ENCODE results near the gene PHLDB2.

The PHLDB2 gene

DNA sequence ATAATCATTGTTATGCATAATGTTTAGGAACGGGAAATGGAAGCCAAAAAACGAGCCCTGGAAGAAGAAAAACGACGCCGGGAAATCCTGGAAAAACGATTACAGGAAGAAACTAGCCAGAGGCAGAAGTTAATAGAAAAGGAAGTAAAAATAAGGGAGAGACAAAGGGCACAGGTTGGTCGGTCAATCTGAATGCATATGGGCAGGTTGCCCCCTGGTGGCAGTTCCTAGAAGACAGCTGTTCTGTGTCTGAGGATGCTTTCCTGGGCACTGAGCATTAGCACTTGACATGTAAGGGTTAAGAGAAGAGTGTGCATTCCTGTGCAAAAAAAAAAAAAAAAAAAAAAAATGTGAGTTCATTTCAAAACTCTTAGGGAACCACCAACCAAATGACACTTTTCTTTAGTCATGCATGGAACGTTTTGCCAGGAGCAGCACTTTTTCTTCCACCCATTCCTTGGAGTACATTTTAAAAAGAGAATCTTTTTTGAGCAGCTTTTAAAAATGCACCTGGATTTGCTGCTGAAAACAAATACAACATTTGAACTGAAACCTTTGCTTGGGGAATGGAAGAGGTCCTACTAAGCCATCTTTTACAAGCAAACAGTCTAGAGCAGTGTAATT is 108.7 kb downstream of the PHLDB2 start:
- peak; percentile 84 for DNase-seq

DNA sequence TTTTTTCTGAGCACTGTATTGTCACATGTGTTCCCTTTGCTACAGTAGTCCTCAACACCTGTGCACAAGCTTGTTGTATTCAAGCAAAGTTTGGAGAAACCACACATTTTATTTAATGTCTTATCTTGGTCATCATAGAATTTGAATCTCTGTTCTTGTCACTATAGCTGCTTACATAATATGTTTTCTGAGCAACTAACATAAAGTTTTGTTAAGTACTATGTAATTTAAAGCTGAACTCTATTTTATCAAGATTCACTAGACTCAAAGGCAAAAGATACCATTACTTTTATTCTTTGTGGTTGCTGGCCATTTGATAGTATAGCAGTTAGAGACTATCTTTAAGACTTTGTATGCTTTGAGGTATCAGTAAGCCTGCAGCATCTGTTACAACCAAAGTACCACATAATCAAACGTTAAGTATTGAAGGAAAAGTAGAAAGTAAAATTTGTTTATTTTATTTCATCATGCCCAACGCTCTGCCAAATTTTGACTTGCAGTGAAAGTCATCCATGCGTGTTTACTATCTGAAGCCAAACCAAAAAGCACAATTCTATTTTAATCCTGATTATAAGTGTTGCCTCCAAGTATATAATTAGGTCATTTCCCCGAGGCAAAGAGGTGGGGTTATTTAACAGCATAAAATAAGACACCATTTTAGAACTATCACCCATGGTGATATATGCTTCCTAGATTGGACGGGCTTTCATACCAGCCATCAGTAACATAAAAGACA is 109.4 kb downstream of the PHLDB2 start:
- DNase-seq, result no peak

DNA sequence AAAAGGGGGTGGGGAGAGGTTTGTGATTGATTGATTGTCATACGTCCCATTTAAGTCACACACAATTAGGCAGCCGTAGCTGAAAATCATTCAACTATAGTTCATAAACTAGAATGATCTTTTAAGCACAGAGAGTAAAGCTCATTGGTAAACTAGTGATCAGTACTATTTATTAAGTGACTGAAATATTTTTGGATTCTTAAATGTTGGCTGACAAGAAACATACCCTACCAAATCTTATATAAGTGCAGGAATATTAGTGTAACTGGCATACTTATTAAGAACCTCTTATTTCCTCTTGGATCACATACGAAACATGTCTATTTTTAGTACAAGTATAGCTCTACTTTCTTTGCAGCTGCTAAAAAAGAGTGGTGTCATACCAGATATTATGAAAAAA is 111.3 kb downstream of the PHLDB2 start:
- no peak for DNase-seq

DNA sequence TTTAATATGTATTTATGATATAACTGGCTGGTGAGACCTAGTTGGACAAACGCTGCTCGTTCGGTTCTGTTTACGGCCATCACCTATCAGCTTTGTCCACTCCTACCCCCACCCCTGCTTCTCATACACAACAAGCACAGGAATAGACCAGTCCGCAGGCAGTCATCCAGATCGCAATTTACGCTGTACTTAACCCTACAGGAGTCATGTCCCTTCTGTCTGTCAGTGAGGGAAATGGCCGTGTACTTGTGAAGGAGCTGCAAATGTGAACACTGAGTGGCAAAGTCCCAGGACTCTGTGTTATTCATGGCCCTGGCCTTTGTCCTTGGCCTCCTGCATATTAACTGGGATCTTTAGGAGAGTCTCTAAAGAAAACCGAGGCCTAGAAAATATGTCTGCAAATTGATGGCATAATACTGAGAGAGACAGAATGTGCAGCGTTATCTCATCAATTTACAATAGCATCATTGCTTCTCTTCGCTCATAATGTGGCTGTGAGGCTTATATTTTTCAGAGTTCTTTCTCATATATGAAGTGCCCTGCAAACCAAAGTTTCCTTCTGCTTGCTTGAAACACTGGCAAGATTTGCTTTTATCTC is 112.6 kb downstream of the PHLDB2 start:
- DNase-seq, result no peak

DNA sequence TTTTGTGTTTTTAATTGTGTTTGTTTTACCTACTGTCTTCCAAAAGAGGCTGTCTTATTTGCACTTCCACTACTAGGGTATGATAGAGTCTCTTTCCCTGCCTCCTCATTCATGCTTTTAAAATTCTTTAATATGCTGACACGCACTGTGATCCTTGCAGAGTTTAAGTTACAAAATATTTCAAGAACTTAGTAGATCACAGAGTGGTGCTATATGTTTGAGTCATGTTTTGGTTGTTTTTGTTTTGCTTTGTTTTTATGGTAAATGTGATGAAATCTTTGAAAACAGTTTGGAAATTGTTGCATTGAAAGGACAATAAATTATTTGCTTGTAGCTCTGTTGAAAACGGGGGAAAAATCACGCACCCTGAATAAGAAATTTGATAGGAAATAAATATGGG is 113.8 kb downstream of the PHLDB2 start:
- DNase-seq, result no peak

DNA sequence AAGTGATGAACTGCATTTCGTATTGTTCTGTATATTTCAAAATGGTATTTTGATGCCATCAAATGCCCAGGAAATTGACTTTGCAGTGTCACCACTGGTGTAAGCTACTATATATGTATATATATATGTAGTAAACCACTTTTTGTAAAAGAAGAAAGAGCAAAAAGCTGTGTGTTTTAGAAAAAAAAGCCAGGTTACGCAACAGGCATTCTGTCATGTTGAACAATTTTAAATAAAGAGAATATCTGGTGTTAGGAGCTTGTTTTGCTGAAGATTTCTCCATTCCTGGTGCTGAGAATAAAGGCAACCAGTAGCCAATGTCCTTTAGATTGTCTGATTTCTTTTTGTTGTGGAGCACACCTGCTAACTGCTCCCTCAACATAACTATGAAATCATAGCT is 116.1 kb downstream of the PHLDB2 start:
- no peak for DNase-seq

DNA sequence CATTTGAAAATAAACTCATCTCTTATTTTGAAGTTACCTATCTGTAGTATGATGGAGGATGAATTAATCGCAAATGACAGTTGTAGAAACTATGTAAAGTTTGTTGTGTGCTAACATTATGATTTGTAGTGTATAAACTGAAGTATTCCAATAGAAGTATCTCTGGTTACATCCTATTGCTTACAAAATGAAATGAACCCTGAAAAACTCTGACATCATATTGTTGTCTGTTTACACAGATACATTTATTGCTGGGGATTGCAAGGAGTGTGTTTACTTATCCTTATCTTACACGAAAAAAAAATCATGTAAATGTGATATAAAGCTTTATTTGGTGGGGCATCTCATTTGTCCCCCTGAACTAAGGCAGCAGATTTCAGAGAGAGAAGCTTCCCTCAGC is 117.2 kb downstream of the PHLDB2 start:
- DNase-seq, result no peak

DNA sequence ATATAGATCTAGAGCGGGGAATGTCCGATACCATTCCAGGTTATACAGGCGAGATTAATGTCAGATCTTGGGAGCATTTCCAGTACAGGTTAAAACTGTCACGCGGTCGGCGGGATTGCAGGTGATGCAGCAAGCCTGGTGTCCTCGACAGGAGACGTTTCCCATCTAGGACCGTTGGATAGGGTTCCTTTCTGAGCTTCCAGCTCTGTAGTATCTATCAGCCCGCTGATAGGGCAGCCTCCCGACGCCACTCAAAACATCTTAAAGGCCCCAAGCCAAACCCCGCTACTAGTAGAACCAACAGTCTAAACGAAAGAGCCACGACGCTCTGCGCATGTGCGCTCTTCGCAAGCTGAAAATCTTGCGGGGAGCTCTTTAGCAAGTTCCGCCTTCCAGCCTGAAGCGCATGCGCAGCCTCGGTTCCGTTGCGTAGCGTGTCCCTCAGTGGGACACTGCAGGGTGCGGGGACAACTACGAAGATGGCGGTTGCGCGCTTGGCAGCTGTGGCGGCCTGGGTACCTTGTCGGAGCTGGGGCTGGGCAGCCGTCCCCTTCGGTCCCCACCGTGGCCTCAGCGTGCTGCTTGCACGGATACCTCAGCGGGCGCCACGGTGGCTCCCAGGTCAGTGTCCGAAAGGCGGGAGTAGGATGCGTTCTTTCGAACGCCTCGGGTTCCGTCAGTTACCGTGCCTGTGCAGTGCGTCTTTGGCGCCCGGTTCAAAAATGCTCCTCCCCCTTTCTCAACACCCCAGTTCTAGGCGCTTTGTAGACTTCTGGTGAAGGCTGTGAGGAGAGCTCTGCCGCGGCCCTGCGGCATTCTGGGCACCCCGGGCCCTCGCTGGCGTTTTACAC is 119.7 kb downstream of the PHLDB2 start, which contains the start of gene ABHD10:
ABHD10 (plus strand) TSS at position 444 of the 851 bp plus-strand sequence; CDS start at position 480, 36 bp downstream.
- DNase-seq, result peak; percentile 97

DNA sequence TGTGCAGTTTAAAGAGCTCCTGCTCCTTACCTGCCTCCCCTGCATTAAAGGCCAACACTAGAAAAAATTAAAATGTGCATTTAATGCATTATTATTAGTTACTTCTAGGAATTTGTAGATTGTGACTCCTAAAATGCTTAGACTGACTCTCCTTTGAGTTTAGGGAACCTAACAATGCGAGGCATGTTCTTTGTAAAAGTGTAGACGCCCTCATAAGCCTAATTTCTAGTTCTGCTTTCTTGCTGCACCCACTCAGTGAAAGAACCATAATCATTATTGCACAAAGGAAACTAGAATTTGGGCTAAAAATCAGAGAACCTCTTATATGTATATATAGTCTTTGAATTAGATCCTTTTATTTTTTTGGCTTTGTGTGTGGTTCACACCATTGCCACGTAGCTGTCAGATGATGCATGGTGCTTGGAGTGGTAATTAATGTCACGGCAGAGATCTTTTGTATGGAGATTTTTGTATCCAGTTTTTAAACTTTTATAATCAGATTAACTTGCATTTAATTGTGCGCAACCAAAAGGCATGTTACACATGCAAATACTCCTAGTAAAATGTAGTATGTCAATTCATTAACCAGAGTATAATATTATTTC is 120.5 kb downstream of the PHLDB2 start:
- DNase-seq, result no peak

DNA sequence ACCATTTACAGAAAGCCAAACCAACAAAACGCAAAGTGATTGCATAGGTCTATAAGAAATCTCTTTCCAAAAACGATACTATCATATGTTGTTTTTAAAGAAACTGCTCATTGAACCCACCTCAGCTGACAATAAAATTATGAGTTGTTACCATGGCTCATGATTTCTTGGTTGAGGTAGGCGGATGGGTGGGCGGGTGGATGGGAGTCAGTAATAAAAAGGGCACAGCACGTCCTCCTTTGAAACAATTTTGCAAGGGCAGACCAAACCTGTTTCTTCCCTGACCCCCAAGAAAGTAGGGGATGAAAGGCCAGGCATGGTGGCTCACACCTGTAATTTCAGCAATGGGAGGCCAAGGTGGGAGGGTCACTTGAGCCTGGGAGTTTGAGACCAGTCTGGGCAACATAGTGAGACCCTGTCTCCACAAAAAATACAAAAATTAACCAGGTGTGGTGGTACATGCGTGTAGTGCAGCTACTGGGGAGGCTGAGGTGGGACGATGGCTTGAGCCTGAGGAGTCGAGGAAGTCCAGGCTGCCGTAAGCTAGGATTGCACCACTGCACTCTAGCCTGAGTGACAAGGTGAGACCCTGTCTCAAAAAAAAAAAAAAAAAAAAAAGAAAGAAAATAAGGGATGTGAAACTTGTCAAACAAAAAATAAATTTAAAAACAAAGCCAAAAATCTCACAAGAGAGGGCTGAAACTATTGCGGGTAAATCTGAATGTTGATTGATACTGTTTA is 121.8 kb downstream of the PHLDB2 start:
- no peak for DNase-seq

DNA sequence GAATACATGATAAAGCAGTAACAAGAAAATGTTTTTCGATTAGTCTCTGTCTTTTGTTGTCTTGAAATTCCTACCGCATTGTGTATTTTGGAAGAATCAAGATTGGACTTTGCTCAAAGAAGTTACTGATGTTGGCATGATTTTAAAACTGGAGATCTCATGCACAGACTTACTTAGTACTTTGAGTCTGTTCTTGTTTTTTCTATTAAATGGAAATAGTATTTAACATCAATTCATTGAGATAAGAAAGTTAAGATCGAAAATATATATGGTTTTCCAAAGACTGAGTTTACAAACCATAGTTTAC is 122.3 kb downstream of the PHLDB2 start:
- no peak for DNase-seq

DNA sequence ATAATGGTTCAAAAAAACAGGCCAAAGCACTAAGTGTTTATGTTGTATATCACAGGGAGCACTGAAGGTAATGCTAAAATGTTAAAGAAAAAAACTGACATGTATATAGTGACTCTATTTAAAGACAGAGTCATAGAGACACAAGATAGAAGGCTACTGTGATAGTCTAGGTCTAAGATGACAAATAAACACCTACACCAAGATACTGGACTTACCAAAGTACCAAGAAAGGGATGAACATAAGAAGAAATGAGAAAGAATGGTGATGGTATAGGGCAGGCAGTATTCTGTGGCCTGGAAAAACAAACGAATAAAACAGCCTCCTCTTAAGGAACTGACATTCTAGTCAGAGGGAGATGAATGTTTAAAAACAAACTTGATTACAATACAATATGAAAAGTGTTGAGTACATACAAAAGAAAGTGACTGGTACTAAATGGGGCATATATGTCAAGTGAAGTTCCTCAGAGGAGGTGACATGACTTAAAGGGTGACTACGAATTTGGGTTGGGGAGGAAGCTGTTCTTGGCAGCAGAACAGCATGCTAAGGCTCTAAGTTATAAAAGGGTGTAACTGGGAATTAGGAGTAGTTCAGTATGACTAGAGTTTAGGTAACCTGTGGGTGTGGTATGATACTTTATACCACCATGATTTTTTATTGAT is 125.7 kb downstream of the PHLDB2 start:
- no peak for DNase-seq

DNA sequence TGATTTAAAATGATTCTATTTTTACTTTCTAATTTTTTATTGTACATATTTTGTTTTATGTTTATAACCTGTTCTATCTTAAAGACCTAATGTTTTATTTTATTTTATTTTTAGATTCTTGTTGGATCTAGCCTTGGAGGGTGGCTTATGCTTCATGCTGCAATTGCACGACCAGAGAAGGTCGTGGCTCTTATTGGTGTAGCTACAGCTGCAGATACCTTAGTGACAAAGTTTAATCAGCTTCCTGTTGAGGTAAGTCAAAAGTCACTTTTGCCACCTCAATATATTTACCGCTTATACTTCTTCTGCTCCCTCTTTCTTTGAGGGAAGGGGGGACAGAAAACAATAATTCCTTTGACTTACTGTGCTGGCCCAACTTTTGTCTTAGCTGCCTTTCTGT is 127.7 kb downstream of the PHLDB2 start:
- DNase-seq, result no peak

DNA sequence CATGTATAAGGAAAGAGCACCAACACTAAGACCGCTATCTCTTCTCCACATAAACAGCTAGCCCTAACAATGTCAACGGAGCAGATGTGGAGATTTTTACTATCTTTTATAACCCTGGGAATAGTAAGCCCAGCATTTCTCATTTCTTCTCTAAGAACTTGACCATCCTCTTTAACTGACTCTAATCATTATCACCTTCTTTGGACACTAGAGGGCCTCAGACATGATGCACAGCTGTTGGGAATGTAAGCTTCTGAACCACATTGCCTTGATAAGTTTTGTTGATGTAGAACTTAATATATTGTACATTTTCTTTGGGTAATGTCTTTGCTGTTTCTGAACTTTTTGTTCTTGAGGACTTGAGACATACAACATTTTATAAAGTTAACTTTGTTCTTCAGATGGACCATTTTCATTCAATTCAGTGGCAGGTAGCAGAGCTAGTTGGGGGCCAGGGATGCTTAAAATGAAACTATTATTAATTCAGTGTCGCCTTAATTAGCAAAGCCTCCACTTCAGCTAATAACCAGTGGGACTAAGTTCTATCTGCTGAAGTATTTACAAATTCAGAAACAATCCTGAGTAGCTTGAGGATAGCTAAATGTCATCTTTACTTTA is 130.1 kb downstream of the PHLDB2 start:
- DNase-seq, result no peak

DNA sequence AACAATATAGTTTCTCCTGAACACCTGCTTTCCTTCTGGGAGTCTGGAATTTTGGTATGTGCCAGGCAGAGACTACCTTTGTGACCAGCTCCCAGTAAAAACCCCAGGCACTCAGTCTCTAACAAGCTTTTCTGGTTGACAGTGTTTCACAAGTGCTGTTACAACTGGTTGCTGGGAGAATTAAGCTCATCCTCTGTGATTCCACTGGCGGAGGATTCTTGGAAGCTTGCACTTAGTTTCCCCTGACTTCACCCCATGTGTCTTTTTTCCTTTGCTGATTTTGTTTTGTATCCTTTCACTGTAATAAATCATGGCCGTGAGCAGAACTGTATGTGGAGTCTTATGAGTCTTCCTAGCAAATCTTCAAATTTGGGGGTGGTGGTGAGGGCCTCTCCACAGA is 134.0 kb downstream of the PHLDB2 start:
- DNase-seq, result no peak

DNA sequence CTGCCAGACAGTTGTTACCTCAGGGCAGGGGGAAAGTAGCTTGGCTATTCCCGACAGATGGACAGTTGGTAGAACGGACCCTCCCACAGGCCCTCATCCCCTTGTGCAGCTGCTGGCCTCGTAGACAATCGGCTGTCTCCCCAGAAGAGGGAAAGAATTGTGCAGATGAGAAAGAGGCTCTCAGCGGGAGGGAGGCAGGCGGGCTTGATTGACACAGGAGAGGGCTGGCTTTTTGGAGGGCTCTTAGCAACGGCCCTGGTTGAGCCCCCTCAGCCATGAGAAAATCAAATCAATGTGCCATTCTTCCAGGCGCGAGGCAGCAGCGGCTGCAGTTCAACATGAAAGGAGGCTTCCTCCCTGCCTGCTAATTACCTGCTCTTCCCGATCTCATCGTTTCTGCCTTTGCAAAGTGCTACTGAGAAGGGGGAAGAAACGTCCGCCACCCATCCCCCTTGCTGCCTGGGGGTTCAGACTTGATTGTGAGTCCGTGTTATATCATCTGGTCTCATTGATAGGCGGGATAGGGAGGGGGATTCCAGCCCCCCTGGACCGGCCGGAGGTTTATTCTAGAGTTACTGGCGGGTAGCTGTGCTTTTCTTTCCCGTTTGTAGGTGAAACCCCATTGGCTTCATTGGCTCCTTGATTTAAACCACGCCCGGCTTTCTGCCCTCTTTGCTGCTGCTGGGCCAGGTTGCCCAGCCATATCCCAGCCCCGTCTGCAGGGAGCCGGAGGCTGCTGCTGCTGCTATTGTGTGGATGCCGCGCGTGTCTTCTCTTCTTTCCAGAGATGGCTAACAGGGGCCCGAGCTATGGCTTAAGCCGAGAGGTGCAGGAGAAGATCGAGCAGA is 139.8 kb downstream of the PHLDB2 start, which contains the start of gene TAGLN3:
TAGLN3 (plus strand) TSS at position 287 of the 848 bp plus-strand sequence; CDS start at position 788, 501 bp downstream.
- peak; percentile 69 for DNase-seq

DNA sequence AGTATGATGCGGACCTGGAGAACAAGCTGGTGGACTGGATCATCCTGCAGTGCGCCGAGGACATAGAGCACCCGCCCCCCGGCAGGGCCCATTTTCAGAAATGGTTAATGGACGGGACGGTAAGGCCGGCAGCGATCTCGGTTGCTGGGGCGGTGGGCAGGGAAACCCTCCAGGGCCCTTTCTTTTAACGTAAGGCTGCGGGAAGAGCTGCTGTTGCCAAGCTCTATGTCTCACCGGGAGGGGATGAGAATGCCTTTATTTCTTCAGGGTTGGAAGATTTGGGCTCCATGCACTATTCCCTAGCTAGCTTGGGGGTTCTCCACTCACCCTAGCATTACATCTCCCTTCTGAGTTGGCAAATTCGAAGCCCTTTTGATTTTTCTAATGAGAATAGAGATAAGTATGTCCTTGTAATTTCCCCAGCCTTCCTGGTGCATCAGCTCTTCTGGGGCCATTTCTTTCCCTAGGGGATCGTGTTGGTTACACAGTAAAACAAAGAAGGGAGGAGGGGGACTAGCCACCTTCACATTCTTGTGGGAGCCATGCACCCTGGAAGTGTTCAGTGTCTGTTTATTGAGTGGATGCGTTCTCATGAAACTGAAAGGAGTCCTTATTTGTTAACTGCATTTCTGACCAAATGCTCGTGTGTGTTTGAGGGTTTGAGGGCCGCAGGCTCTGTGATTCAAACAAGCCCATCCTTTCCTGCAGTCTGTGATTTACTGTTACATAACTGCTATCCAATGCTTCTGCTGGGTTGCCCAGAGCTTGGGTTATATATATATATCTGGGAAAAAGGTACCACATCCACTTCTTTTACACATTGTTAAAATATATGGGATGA is 140.6 kb downstream of the PHLDB2 start:
- DNase-seq, result no peak

DNA sequence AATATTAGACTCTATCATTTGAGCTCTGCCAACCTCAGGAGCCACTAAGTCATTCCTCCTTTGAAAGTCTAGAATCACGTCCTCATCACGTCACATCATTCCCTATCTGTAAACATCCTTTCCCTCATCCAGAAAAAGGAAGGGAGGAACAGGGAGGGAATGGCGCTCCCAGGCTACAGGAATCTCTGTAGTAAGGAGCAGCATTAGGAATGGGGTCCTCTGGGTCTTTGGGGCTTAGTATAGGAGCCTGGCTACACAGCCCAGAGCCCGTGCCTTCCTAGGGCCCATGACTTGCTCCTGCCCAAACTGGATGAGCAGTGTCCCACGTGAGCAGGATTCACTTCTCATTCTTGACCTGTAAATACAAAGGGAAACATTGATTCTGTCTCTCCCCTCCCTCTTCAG is 141.3 kb downstream of the PHLDB2 start:
- no peak for DNase-seq

DNA sequence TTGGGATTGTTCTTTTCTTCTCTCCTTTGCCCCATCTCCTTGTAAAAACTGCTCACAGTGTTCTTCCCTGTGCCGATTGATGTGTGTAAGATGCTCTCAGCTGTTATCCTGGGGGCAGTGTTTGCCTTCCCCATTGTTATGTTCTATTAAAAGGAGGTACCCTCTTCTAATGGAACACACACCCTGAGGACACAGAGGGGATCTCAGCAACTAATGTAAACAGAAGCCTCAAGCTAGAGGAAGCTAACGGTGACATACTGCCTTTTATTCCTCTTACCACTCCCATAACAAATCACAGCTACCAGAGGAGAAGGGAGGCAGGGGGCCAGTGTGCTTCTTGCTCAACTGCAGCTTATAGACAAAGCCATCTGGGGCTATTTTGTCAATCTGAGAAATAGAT is 141.9 kb downstream of the PHLDB2 start:
- no peak for DNase-seq

Measured in right hindlimb (tissue), 1 donor.